Measurements from ENCODE around the gene MSMP. TPM values are rescaled to one million over a fixed set of nuclear protein-coding genes. Genes with fewer than 3 reads are reported as not detected.

The MSMP gene
- total and polyA plus RNA-seq, 2 experiments from 2014 or later: not detected

GRCh38 chr9:35729101-35729500 is 25.0 kb downstream of the MSMP start:
- Histone ChIP-seq H4K20me1 (ENCODE audit: insufficient read depth, poor library complexity, severe bottlenecking) (peaks cover 27% of the 10 kb centered on the region), H3K4me1 (ENCODE audit: insufficient read depth) (peaks cover 51% of the 10 kb centered on the region), H3K4me3 (no peak overlapping the region), H3K36me3 (replicated peaks; ENCODE audit: insufficient read depth, low read depth) (no peaks in the 10 kb centered on the region), H3K79me2 (peaks cover 72% of the 10 kb centered on the region), H3K27ac (peak overlapping the region; percentile 92), H3K4me2 (peak overlapping the region; percentile 89), H3K9me2 (replicated peaks; ENCODE audit: insufficient read depth) (no peaks in the 10 kb centered on the region), H3K9me3 (ENCODE audit: low read depth) (no peaks in the 10 kb centered on the region), H2AFZ (no peak overlapping the region), H3K27me3 (no peaks in the 10 kb centered on the region)
- TF ChIP-seq EZH2phosphoT487 (IDR thresholded peaks at IDR 0.05; ENCODE audit: low read depth, severe bottlenecking, unreplicated experiment): no peak
- no peak for TF ChIP-seq CTCF (IDR thresholded peaks at IDR 0.05; ENCODE audit: poor library complexity)
- TF ChIP-seq EZH2 (IDR thresholded peaks at IDR 0.05; ENCODE audit: borderline replicate concordance): no peak
- no peak for DNase-seq (ENCODE audit: low spot score)
- WGBS (ENCODE audit: low lambda C conversion rate, missing lambda C conversion rate): 78% methylated on average over 3 of the region's 3 CpGs

- TF ChIP-seq EZH2phosphoT487 (IDR thresholded peaks at IDR 0.05; ENCODE audit: low read depth, severe bottlenecking, unreplicated experiment) (no peak), CTCF (IDR thresholded peaks at IDR 0.05; ENCODE audit: poor library complexity) (no peak), EZH2 (IDR thresholded peaks at IDR 0.05; ENCODE audit: borderline replicate concordance) (no peak)
- peak overlapping the region; percentile 89 for H3K4me2 ChIP-seq
- peaks cover 43% of the 10 kb centered on the region for H3K4me1 ChIP-seq (ENCODE audit: insufficient read depth)
- 7% methylated on average over 10 of the region's 10 CpGs for WGBS (ENCODE audit: low lambda C conversion rate, missing lambda C conversion rate)
- H3K4me3 ChIP-seq: no peak overlapping the region
- peaks cover 64% of the 10 kb centered on the region for H3K79me2 ChIP-seq
- no peaks in the 10 kb centered on the region for H3K27me3 ChIP-seq
- no peaks in the 10 kb centered on the region for H3K9me2 ChIP-seq (replicated peaks; ENCODE audit: insufficient read depth)
- H2AFZ ChIP-seq: no peak overlapping the region
- H3K27ac ChIP-seq: peak overlapping the region; percentile 92
- H3K36me3 ChIP-seq (replicated peaks; ENCODE audit: insufficient read depth, low read depth): no peaks in the 10 kb centered on the region
- peak; percentile 66 for DNase-seq (ENCODE audit: low spot score)
- H4K20me1 ChIP-seq (ENCODE audit: insufficient read depth, poor library complexity, severe bottlenecking): peaks cover 27% of the 10 kb centered on the region
- H3K9me3 ChIP-seq (ENCODE audit: low read depth): no peaks in the 10 kb centered on the region
Observed at GRCh38 chr9:35728041-35728971, 25.8 kb downstream of the MSMP start.

GRCh38 chr9:35727676-35728040 is 26.4 kb downstream of the MSMP start:
- Histone ChIP-seq H3K4me1 (ENCODE audit: insufficient read depth) (peaks cover 42% of the 10 kb centered on the region), H2AFZ (no peak overlapping the region), H4K20me1 (ENCODE audit: insufficient read depth, poor library complexity, severe bottlenecking) (peaks cover 27% of the 10 kb centered on the region), H3K27ac (peak overlapping the region; percentile 92), H3K9me2 (replicated peaks; ENCODE audit: insufficient read depth) (no peaks in the 10 kb centered on the region), H3K4me2 (peak overlapping the region; percentile 89), H3K27me3 (no peaks in the 10 kb centered on the region), H3K4me3 (no peak overlapping the region), H3K36me3 (replicated peaks; ENCODE audit: insufficient read depth, low read depth) (no peaks in the 10 kb centered on the region), H3K79me2 (peaks cover 64% of the 10 kb centered on the region), H3K9me3 (ENCODE audit: low read depth) (no peaks in the 10 kb centered on the region)
- DNase-seq (ENCODE audit: low spot score): no peak
- WGBS (ENCODE audit: low lambda C conversion rate, missing lambda C conversion rate): 57% methylated on average over 5 of the region's 5 CpGs
- TF ChIP-seq EZH2phosphoT487 (IDR thresholded peaks at IDR 0.05; ENCODE audit: low read depth, severe bottlenecking, unreplicated experiment): no peak
- TF ChIP-seq CTCF (IDR thresholded peaks at IDR 0.05; ENCODE audit: poor library complexity): no peak
- TF ChIP-seq EZH2 (IDR thresholded peaks at IDR 0.05; ENCODE audit: borderline replicate concordance): no peak
